ENCODE measurements around the gene SPDYC. TPM values are rescaled to one million over a fixed set of nuclear protein-coding genes. Genes with fewer than 3 reads are reported as not detected.

SPDYC gene
- total and polyA plus RNA-seq, 2 experiments from 2014 or later, result 0.27 TPM; not detected in 1

DNA sequence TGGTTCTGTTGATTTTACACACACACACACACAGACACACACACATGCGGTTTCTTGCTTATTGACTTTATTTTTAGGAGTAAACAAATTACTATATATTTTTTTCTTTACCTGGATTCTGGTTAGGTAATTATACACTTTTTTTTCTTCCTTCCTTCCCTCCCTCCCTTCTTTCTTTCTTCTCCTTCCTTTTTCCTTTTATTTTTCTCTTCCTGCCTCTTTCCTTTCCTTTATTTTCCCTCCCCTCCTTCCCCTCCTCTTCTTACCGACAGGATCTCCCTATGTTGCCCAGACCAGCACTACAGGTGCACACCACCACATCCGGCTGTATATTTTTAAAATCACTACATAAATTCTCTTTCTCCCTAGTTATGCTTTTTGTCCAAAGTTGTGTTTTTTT, 3.1 kb upstream of the SPDYC start:
- H3K9me2 ChIP-seq (ENCODE audit: insufficient read depth), result no peaks in the 10 kb centered on the region
- H3K27ac ChIP-seq (ENCODE audit: low read depth), result no peak overlapping the region
- Mint-ChIP-seq H3K36me3 (ENCODE audit: low read depth) (no peaks in the 10 kb centered on the region), H3K27ac (no peak overlapping the region), H3K9me3 (no peaks in the 10 kb centered on the region), H3K4me1 (peaks cover 14% of the 10 kb centered on the region), H3K4me3 (no peak overlapping the region), H3K27me3 (ENCODE audit: insufficient read depth, low read depth, poor library complexity) (peaks cover 10% of the 10 kb centered on the region)
- no peak for ATAC-seq
- H3F3A ChIP-seq (replicated peaks; ENCODE audit: low read depth), result no peaks in the 10 kb centered on the region
- no peak overlapping the region for H3K4me3 ChIP-seq
- H3K4me1 ChIP-seq (ENCODE audit: insufficient read depth), result peaks cover 4% of the 10 kb centered on the region
- H3K4me2 ChIP-seq, result no peak overlapping the region
- no peaks in the 10 kb centered on the region for H3K36me3 ChIP-seq (ENCODE audit: insufficient read depth)
- no peaks in the 10 kb centered on the region for H3K79me2 ChIP-seq (replicated peaks; ENCODE audit: insufficient read depth)
- no peaks in the 10 kb centered on the region for H4K20me1 ChIP-seq (replicated peaks; ENCODE audit: insufficient read depth)
- no peaks in the 10 kb centered on the region for H3K27me3 ChIP-seq (ENCODE audit: insufficient read depth)
- TF ChIP-seq EZH2phosphoT487 (IDR thresholded peaks at IDR 0.05; ENCODE audit: unreplicated experiment), result no peak
- peak overlapping the region; percentile 100; the same call in 1 of the 2 replicates for H2AFZ ChIP-seq
- DNase-seq (ENCODE audit: low spot score), result no peak

DNA sequence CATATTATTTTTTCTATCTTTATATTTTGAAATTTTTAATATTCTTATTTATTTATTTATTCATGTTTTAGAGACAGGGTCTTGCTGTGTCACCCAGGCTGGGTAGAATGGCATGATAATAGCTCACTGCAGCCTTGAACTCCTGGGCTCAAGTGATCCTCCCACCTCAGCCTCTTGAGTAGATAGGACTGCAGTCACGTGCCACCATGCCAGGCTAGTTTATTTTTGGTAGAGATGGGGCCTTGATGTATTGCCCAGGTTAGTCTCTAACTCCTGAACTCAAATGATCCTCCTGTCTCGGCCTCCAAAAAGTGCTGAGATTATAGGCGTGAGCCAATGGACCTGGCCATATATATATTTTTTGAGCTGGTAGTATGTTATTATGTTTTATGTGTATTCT, 2.4 kb upstream of the SPDYC start:
- H3K79me2 ChIP-seq (replicated peaks; ENCODE audit: insufficient read depth), result no peaks in the 10 kb centered on the region
- H3K4me2 ChIP-seq, result no peak overlapping the region
- no peaks in the 10 kb centered on the region for H3K36me3 Mint-ChIP-seq (ENCODE audit: low read depth)
- no peak overlapping the region for H3K27ac ChIP-seq (ENCODE audit: low read depth)
- H3K4me3 ChIP-seq, result no peak overlapping the region
- DNase-seq (ENCODE audit: low spot score), result no peak
- no peak overlapping the region for H3K4me3 Mint-ChIP-seq
- no peak overlapping the region for H3K27ac Mint-ChIP-seq
- no peaks in the 10 kb centered on the region for H3K27me3 ChIP-seq (ENCODE audit: insufficient read depth)
- H3K4me1 ChIP-seq (ENCODE audit: insufficient read depth), result peaks cover 4% of the 10 kb centered on the region
- no peaks in the 10 kb centered on the region for H3K9me3 Mint-ChIP-seq
- no peaks in the 10 kb centered on the region for H4K20me1 ChIP-seq (replicated peaks; ENCODE audit: insufficient read depth)
- no peaks in the 10 kb centered on the region for H3K9me2 ChIP-seq (ENCODE audit: insufficient read depth)
- peaks cover 10% of the 10 kb centered on the region for H3K27me3 Mint-ChIP-seq (ENCODE audit: insufficient read depth, low read depth, poor library complexity)
- peaks cover 14% of the 10 kb centered on the region for H3K4me1 Mint-ChIP-seq
- no peak overlapping the region for H2AFZ ChIP-seq
- ATAC-seq, result no peak
- no peaks in the 10 kb centered on the region for H3K36me3 ChIP-seq (ENCODE audit: insufficient read depth)
- no peaks in the 10 kb centered on the region for H3F3A ChIP-seq (replicated peaks; ENCODE audit: low read depth)
- TF ChIP-seq, protein P1, sequence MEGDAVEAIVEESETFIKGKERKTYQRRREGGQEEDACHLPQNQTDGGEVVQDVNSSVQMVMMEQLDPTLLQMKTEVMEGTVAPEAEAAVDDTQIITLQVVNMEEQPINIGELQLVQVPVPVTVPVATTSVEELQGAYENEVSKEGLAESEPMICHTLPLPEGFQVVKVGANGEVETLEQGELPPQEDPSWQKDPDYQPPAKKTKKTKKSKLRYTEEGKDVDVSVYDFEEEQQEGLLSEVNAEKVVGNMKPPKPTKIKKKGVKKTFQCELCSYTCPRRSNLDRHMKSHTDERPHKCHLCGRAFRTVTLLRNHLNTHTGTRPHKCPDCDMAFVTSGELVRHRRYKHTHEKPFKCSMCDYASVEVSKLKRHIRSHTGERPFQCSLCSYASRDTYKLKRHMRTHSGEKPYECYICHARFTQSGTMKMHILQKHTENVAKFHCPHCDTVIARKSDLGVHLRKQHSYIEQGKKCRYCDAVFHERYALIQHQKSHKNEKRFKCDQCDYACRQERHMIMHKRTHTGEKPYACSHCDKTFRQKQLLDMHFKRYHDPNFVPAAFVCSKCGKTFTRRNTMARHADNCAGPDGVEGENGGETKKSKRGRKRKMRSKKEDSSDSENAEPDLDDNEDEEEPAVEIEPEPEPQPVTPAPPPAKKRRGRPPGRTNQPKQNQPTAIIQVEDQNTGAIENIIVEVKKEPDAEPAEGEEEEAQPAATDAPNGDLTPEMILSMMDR (conservative IDR thresholded peaks at IDR 0.05; ENCODE audit: low read depth in 2 of 2), result no peak
- TF ChIP-seq, protein P2, sequence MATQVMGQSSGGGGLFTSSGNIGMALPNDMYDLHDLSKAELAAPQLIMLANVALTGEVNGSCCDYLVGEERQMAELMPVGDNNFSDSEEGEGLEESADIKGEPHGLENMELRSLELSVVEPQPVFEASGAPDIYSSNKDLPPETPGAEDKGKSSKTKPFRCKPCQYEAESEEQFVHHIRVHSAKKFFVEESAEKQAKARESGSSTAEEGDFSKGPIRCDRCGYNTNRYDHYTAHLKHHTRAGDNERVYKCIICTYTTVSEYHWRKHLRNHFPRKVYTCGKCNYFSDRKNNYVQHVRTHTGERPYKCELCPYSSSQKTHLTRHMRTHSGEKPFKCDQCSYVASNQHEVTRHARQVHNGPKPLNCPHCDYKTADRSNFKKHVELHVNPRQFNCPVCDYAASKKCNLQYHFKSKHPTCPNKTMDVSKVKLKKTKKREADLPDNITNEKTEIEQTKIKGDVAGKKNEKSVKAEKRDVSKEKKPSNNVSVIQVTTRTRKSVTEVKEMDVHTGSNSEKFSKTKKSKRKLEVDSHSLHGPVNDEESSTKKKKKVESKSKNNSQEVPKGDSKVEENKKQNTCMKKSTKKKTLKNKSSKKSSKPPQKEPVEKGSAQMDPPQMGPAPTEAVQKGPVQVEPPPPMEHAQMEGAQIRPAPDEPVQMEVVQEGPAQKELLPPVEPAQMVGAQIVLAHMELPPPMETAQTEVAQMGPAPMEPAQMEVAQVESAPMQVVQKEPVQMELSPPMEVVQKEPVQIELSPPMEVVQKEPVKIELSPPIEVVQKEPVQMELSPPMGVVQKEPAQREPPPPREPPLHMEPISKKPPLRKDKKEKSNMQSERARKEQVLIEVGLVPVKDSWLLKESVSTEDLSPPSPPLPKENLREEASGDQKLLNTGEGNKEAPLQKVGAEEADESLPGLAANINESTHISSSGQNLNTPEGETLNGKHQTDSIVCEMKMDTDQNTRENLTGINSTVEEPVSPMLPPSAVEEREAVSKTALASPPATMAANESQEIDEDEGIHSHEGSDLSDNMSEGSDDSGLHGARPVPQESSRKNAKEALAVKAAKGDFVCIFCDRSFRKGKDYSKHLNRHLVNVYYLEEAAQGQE (IDR thresholded peaks at IDR 0.05; ENCODE audit: unreplicated experiment), result no peak
- TF ChIP-seq, protein P3, sequence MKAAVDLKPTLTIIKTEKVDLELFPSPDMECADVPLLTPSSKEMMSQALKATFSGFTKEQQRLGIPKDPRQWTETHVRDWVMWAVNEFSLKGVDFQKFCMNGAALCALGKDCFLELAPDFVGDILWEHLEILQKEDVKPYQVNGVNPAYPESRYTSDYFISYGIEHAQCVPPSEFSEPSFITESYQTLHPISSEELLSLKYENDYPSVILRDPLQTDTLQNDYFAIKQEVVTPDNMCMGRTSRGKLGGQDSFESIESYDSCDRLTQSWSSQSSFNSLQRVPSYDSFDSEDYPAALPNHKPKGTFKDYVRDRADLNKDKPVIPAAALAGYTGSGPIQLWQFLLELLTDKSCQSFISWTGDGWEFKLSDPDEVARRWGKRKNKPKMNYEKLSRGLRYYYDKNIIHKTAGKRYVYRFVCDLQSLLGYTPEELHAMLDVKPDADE (IDR thresholded peaks at IDR 0.05), result no peak
- TF ChIP-seq JUNB (IDR thresholded peaks at IDR 0.05; ENCODE audit: unreplicated experiment), result no peak
- TF ChIP-seq STAT1 (IDR thresholded peaks at IDR 0.05; ENCODE audit: unreplicated experiment), result no peak
- TF ChIP-seq NANOG (IDR thresholded peaks at IDR 0.05; ENCODE audit: borderline replicate concordance), result no peak
- TF ChIP-seq, protein P4, sequence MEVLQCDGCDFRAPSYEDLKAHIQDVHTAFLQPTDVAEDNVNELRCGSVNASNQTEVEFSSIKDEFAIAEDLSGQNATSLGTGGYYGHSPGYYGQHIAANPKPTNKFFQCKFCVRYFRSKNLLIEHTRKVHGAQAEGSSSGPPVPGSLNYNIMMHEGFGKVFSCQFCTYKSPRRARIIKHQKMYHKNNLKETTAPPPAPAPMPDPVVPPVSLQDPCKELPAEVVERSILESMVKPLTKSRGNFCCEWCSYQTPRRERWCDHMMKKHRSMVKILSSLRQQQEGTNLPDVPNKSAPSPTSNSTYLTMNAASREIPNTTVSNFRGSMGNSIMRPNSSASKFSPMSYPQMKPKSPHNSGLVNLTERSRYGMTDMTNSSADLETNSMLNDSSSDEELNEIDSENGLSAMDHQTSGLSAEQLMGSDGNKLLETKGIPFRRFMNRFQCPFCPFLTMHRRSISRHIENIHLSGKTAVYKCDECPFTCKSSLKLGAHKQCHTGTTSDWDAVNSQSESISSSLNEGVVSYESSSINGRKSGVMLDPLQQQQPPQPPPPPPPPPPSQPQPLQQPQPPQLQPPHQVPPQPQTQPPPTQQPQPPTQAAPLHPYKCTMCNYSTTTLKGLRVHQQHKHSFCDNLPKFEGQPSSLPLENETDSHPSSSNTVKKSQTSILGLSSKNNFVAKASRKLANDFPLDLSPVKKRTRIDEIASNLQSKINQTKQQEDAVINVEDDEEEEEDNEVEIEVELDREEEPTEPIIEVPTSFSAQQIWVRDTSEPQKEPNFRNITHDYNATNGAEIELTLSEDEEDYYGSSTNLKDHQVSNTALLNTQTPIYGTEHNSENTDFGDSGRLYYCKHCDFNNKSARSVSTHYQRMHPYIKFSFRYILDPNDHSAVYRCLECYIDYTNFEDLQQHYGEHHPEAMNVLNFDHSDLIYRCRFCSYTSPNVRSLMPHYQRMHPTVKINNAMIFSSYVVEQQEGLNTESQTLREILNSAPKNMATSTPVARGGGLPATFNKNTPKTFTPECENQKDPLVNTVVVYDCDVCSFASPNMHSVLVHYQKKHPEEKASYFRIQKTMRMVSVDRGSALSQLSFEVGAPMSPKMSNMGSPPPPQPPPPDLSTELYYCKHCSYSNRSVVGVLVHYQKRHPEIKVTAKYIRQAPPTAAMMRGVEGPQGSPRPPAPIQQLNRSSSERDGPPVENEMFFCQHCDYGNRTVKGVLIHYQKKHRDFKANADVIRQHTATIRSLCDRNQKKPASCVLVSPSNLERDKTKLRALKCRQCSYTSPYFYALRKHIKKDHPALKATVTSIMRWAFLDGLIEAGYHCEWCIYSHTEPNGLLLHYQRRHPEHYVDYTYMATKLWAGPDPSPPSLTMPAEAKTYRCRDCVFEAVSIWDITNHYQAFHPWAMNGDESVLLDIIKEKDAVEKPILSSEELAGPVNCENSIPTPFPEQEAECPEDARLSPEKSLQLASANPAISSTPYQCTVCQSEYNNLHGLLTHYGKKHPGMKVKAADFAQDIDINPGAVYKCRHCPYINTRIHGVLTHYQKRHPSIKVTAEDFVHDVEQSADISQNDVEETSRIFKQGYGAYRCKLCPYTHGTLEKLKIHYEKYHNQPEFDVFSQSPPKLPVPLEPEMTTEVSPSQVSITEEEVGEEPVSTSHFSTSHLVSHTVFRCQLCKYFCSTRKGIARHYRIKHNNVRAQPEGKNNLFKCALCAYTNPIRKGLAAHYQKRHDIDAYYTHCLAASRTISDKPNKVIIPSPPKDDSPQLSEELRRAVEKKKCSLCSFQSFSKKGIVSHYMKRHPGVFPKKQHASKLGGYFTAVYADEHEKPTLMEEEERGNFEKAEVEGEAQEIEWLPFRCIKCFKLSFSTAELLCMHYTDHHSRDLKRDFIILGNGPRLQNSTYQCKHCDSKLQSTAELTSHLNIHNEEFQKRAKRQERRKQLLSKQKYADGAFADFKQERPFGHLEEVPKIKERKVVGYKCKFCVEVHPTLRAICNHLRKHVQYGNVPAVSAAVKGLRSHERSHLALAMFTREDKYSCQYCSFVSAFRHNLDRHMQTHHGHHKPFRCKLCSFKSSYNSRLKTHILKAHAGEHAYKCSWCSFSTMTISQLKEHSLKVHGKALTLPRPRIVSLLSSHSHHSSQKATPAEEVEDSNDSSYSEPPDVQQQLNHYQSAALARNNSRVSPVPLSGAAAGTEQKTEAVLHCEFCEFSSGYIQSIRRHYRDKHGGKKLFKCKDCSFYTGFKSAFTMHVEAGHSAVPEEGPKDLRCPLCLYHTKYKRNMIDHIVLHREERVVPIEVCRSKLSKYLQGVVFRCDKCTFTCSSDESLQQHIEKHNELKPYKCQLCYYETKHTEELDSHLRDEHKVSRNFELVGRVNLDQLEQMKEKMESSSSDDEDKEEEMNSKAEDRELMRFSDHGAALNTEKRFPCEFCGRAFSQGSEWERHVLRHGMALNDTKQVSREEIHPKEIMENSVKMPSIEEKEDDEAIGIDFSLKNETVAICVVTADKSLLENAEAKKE (CRISPR knock-in tag; IDR thresholded peaks at IDR 0.05), result no peak
- TF ChIP-seq EZH2 (IDR thresholded peaks at IDR 0.05; ENCODE audit: low read depth, unreplicated experiment), result no peak
- no peak for TF ChIP-seq CREB1 (CRISPR knock-in tag; IDR thresholded peaks at IDR 0.05; ENCODE audit: low read depth)
